Lower leg skin (tissue), 3 donors: ENCODE data around the gene ZKSCAN2.

Experiments used
- CTCF ChIP-seq, 3 donors: fragments of 450-650 bp; IDR thresholded peaks; one replicate each; pipeline ENCODE4 v1.5.1; 2016; ENCODE audit warnings: antibody characterized with exemption in 3 of 3, mild to moderate bottlenecking in 3 of 3, moderate library complexity in 2 of 3
- POLR2A ChIP-seq, 2 donors: fragments of 450-650 bp; IDR thresholded peaks; one replicate each; pipeline ENCODE4 v1.6.1; 2016 to 2017; ENCODE audit warnings: antibody characterized with exemption in 2 of 2, mild to moderate bottlenecking in 1 of 2, moderate library complexity in 1 of 2

GRCh38 chr16:25217112-25217511 lies 40.5 kb downstream of the ZKSCAN2 start:
- TF ChIP-seq CTCF (IDR thresholded peaks at IDR 0.05) (no peak), POLR2A (IDR thresholded peaks at IDR 0.05) (no peak)
